ENCODE results near the gene PDLIM1.
"Not testable (repeated sequence)": the region's sequence is repeated elsewhere in the genome, so short reads cannot be mapped to it uniquely, and the experiment has no call there.

The PDLIM1 gene

DNA sequence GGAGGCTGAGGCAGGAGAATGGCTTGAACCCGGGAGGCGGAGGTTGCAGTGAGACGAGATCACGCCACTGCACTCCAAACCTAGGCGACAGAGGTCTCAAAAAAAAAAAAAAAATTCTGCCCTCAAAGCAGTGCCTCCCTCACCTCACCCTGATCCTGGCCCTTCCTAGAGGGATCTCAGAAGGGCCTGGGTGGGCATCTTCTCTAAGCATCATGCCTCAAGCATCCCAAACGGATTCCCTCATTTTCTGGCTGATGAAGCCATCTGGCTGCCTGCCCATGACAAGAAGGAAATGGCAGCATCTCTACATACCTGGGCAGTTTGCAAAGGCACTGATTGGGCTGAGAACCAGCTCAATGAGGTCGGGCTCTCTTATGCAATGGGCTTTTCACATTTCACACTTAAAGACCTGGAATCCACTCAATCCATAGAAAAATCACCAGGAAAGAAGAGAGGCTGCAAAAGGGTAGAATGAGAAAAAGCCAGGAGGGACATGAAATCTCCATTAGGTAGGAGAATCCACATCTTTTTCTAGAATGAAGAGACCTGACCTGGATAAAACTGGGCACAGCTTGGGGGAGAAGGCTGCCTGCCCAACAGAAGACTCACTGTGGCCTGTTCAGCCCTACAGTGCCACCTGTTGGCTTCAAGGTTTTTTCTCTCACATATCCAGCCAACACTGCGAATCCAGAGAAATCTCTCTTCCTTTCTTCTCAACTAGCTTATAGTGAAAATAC is 48.1 kb downstream of the PDLIM1 start:
- DNase-seq (ENCODE audit: low read depth in 2 of 2): no peak

DNA sequence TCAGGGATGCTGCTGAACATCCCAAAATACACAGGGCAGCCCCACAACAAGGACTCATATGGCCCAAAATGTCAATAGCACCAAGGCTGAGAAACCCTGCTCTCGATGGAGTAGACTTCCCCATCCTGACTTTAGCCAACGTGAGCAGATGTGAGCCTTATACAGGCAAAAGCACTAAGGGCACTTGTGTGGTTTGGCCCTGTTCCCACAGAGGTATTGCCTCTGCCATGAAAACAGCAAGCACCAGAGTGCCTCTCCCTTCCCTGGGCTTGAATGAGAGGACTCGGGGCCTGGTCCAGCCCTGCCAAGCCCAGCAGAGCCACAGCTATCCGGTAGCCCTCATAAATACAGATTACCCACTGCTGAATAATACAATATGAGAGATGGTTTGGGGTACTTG is 49.3 kb downstream of the PDLIM1 start:
- no peak for DNase-seq (ENCODE audit: low read depth in 2 of 2)

- no peak for DNase-seq (ENCODE audit: low read depth in 2 of 2)
These were observed 50.0 kb downstream of the PDLIM1 start for GRCh38 chr10:95240811-95241210.

DNA sequence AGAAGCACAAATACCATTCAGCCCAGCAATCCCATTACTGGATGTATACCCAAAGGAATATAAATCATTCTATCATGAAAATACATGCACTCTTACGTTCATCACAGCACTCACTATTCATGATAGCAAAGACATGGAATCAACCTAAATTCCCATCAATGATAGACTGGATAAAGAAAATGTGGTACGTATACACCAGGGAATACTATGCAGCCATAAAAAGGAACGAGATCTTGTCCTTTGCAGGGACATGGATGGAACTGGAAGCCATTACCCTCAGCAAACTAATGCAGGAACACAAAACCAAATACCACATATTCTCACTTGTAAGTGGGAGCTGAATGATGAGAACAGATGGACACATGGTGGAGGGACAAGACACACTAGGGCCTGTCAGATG is 50.7 kb downstream of the PDLIM1 start:
- not testable (repeated sequence) for DNase-seq (ENCODE audit: low read depth in 2 of 2)

DNA sequence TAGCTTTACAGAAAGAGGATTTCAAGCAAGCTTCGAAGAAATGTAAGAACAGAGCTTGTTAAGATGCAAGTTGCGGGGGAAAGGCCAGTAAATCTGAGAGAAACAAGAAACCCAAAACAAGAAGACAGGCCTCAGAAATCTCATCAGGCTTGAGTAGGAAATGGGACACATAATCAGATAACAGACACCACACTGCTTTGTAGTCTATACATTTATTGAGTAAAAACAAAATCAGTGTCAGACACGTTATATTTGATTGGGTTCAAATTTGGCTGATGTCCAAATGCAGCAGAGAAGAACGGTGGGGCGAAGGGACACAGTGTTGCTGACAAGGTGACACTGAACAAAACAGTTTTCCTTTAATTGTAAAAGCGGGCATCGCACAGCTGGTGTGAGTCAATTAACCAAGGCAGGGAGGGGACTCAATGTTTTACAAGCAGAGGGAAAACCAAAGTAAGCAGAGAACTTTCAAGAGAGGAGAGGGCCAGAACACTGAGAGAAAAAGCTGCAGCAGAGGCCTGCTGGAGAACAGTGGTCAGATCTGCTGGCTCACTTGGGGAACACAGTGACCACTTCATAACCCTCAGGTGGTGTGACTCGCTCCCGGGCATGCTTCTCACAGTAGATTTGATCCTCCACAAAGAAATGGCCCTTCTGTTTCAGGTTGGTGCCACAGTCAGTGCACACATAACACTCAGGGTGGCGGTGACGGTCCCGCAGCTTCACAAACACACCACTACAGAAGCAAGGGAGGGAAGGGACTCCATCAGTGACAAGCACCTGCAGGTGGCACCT is 53.2 kb downstream of the PDLIM1 start:
- no peak for DNase-seq (ENCODE audit: low read depth in 2 of 2)

GRCh38 chr10:95236068-95236903 is 54.5 kb downstream of the PDLIM1 start:
- no peak for DNase-seq (ENCODE audit: low read depth in 2 of 2)

DNA sequence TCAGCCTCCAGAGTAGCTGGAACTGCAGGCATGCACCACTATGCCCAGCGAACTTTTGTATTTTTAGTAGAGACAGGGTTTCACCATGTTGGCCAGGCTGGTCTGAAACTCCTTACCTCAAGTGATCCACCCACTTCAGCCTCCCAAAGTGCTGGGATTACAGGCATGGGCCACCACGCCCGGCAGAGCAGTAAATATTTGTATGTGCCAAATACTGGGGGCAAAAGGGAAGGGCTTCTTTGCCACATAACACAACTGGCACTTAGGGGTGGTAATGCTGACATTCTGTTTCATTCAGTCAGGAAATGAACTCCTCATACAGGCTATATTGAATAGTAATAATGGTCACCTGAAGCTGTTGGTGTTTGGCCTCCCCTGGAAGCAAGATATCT is 55.1 kb downstream of the PDLIM1 start:
- no peak for DNase-seq (ENCODE audit: low read depth in 2 of 2)

DNA sequence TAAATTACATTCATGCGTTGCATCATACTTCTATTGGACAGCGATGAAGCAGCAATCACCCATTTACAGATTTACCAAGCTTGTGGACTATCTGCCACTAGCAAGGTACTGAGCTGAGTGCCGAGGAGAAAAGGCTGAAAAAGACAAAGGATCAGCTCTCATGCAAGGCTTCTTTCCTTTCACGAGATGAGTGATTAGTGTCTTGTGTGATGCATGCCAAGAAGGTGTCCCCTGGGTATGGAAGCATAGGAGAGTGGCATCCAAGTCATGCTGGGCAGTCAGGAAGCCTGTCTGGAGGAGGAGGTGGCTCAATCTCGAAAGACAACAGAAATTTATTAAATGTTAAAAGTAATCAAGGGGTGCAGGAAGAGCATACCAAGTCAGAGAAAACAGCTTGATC is 55.9 kb downstream of the PDLIM1 start:
- DNase-seq (ENCODE audit: low read depth in 2 of 2): no peak

GRCh38 chr10:95233377-95234034 is 57.3 kb downstream of the PDLIM1 start:
- DNase-seq (ENCODE audit: low read depth in 2 of 2): no peak

GRCh38 chr10:95230677-95231586 is 59.9 kb downstream of the PDLIM1 start:
- DNase-seq (ENCODE audit: low read depth in 2 of 2): peak; percentile 31 to 34

- no peak for DNase-seq (ENCODE audit: low read depth in 2 of 2)
These were observed 60.8 kb downstream of the PDLIM1 start for GRCh38 chr10:95229724-95230627.

GRCh38 chr10:95228934-95229723 is 61.7 kb downstream of the PDLIM1 start:
- DNase-seq (ENCODE audit: low read depth in 2 of 2): not testable (repeated sequence)

DNA sequence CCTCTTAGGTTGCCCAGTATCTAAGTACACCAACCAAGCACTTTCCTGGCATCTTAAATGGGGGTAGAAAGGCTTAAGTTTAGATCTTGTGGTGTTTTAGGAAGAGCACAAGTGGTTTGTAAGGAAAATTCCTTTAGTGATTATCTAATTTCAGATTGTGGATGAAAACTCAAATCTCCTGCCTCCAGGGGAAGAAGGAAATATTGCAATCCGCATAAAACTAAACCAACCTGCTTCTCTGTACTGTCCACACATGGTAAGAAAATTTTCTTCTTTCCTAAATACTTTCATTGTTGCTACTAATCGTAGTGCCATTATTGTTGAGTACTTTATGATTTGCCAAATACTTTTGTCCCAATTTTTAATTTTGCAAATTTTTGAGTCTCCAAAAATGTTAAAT is 65.7 kb downstream of the PDLIM1 start:
- no peak for DNase-seq (ENCODE audit: low read depth in 2 of 2)

DNA sequence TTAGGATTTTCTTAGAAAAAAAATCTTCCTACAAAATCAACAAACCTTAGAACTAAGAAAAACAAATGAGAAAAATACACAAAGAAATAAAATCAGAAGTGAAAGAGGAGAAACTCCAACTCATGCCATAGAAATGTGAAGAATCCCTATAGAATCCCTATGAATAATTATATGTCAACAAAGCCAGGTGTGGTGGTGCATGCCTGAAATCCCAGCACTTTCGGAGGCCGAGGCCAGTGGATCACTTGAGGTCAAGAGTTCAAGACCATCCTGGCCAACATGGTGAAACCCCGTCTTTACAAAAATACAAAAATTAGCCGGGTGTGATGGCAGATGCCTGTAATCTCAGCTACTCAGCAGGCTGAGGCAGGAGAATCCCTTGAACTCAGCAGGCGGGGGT is 69.7 kb downstream of the PDLIM1 start:
- DNase-seq (ENCODE audit: low read depth in 2 of 2): no peak

- DNase-seq (ENCODE audit: low read depth in 2 of 2): no peak
These were observed 70.3 kb downstream of the PDLIM1 start for GRCh38 chr10:95220539-95220938.

DNA sequence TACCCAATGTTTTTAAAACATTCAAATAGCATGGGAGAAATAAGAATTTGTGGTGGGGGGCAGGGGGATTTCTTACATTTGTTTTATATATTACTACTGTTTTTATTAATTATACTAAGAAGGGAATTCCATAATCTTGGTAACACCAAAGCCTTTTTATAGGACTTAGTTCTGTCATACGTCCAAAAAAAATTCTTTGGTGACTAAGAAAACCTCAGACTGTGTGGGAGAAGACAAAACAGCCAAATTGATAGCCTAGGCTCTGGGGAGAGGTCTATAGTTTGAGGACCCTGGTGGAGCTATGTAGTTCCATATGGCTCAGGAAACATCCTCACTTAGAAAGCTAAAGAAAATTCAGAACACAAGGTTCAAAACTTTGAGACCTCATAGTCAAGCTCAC is 73.3 kb downstream of the PDLIM1 start:
- no peak for DNase-seq (ENCODE audit: low read depth in 2 of 2)

GRCh38 chr10:95214793-95215192 is 76.0 kb downstream of the PDLIM1 start:
- no peak for DNase-seq (ENCODE audit: low read depth in 2 of 2)

GRCh38 chr10:95214369-95214768 is 76.4 kb downstream of the PDLIM1 start:
- DNase-seq (ENCODE audit: low read depth in 2 of 2): no peak

Measured in activated CD4-positive, alpha-beta T cell treated with anti-CD3 and anti-CD28 coated beads for 24 hours (primary cell).